Epithelial cell of esophagus (primary cell): ENCODE measurements around the gene BBLN.
A peak's percentile ranks its signal among the peaks of the same experiment; 100 is the strongest.
"Not testable (repeated sequence)": the region's sequence is repeated elsewhere in the genome, so short reads cannot be mapped to it uniquely, and the experiment has no call there.

Source experiments
- DNase-seq: peaks from one replicate; pipeline ENCODE4 v3.0.0; 2010; ENCODE audit warnings: low read depth
- H3K4me3 ChIP-seq: 2 replicates; pipeline ENCODE4 v1.5.1; 2011; ENCODE audit warnings: mild to moderate bottlenecking, low read length, control low read depth
- CTCF ChIP-seq: IDR thresholded peaks from 2 replicates; pipeline ENCODE4 v1.5.1; 2011; ENCODE audit warnings: low read depth, mild to moderate bottlenecking, low read length, control low read depth, inconsistent platforms; ENCODE audit not compliant: insufficient read depth; ENCODE audit errors: missing control alignments

Gene BBLN

GRCh38 chr9:128180001-128180400, 19.9 kb downstream of the BBLN start:
- TF ChIP-seq CTCF: no peak
- no peak for DNase-seq

GRCh38 chr9:128180447-128180846, 20.4 kb downstream of the BBLN start:
- TF ChIP-seq CTCF: no peak

More at GRCh38 chr9:128180001-128180400, 19.9 kb downstream of the BBLN start:
- no peak overlapping the region for H3K4me3 ChIP-seq

GRCh38 chr9:128181480-128181879, 21.4 kb downstream of the BBLN start:
- DNase-seq, H3K4me3 ChIP-seq: not testable (repeated sequence)
- peak; percentile 38 for TF ChIP-seq CTCF

More at GRCh38 chr9:128180447-128180846, 20.4 kb downstream of the BBLN start:
- no peak overlapping the region for H3K4me3 ChIP-seq
- DNase-seq: no peak

- H3K4me3 ChIP-seq: no peak overlapping the region
- DNase-seq: no peak
- no peak for TF ChIP-seq CTCF
Observed at GRCh38 chr9:128182893-128183588, 23.0 kb downstream of the BBLN start.

GRCh38 chr9:128185979-128186965, 26.2 kb downstream of the BBLN start:
- H3K4me3 ChIP-seq: no peak overlapping the region
- no peak for DNase-seq
- TF ChIP-seq CTCF: no peak

GRCh38 chr9:128187361-128187760, 27.3 kb downstream of the BBLN start:
- no peak for DNase-seq
- no peak overlapping the region for H3K4me3 ChIP-seq
- TF ChIP-seq CTCF: no peak
